ENCODE data around the gene SPATS2.
"Not testable (repeated sequence)": the region's sequence is repeated elsewhere in the genome, so short reads cannot be mapped to it uniquely, and the experiment has no call there.

SPATS2 gene

DNA sequence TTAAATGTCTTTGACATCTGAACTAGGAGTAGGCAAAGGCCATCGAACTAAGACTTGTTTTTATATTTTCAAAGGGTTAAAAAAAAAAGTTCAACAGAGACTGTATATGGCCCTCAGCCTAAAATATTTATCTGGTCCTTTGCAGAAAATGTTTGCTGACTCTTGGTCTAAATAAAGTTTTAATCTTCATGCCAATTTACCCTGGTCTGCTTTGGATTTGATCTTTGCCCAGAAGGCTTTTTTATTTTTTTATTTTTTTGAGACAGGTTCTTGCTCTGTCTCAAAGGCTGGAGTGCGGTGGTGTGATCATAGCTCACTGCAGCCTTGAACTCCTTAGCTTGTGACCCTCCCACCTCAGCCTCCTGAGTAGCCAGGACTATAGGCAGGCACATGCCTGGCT is 47.1 kb downstream of the SPATS2 start:
- no peak for DNase-seq

DNA sequence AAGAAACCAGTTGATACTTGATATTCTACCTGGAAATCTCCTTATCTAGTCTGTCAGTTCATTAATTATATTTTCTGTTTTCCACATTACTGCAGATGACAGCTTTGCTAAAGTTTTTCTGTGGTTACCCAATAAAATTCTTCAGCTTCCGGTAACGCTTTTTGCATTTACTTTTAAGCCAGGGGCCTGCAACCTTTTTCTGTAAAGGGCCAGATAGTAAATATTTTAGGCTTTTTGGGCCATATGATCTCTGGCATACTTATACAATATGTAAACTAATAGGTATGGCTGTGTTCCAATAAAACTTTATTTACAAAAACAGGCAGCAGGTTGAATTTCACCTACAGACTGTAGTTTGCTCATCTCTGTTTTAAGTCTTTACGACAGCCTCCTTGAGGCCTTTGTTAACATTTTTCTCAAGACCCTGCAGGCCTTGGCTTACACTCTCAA is 48.3 kb downstream of the SPATS2 start:
- no peak for DNase-seq

DNA sequence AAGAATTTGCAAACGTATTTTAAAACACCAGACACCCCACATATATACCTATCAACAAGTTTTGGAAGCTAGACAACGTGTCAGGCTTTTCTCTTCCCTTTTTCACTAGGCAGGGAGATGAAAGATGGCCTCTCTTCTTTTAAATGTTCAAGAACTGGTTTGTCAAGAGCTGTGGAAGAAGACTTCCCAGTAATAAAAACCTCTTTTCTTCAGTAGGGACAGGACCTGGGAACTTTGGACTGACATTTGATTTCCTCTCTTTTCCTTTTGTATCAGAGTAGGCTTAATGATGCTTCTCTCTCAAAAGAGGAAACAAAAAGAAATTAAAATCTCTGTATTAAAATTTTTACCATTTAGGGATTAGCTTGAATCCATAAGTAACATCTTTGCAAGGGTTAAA is 49.6 kb downstream of the SPATS2 start:
- DNase-seq: no peak

- DNase-seq: no peak
Observed at GRCh38 chr12:49417558-49417957, 50.3 kb downstream of the SPATS2 start.

DNA sequence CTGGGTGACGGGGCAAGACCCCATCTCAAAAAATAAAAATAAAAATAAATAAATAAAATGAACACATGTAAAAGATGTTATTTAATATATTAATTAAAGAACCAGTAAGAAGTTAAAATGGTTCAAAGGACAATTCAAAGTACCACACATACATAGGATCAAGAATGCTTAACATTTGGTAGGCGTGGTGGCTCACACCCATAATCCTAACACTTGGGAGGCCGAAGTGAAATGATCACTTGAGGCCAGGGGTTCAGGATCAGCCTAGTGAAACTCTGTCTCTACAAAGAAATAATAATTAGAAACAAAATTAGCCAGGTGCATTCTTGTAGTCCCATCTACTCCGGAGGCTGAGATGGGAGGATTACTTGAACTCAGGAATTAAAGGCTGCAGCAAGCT is 53.3 kb downstream of the SPATS2 start:
- DNase-seq: no peak

DNA sequence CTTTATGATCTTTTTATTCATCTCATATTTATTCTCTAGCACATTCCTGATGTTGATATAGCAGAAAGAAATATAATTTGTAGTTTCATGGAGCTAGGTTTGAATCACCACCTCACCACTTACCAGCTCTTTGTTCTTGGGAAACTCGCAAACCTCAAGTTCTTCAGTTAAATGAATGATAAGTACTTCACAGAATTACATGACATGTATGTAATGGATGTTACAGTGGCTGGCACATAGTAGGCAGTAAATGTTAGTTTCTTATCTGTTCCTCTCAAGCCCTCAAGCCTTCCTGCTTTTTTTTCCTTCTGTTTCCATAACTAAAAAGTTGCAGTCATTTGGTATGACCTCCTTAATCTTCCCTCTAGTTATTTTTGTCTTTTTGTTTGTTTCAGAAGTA is 54.9 kb downstream of the SPATS2 start:
- no peak for DNase-seq

- no peak for DNase-seq
Observed at GRCh38 chr12:49428793-49429192, 61.5 kb downstream of the SPATS2 start.

- no peak for DNase-seq
Observed at GRCh38 chr12:49432616-49433015, 65.4 kb downstream of the SPATS2 start.

GRCh38 chr12:49436799-49437198 is 69.5 kb downstream of the SPATS2 start:
- DNase-seq: not testable (repeated sequence)

GRCh38 chr12:49439042-49439441 is 71.8 kb downstream of the SPATS2 start:
- no peak for DNase-seq

DNA sequence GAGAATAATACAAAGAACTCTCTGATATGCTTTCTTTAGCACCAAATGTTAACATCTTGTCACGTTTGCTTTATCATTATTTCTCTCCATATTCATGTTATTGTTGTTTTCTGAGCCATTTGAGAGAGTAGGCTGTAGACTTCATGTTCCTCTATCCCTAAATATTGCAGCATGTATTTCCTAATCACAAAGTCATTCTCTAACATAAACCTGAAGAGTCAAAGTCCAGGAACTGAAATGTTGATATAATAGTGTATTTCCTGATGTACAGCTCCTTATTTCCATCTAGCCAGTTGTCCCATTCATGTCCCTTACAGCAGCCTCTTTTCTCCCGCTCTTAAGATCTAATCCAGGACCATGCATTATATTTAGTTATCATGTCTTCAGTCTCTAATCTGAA is 72.8 kb downstream of the SPATS2 start:
- DNase-seq: no peak

GRCh38 chr12:49442915-49443314 is 75.7 kb downstream of the SPATS2 start:
- no peak for DNase-seq

- DNase-seq: no peak
Observed at GRCh38 chr12:49446571-49446970, 79.3 kb downstream of the SPATS2 start.

GRCh38 chr12:49448858-49449257 is 81.6 kb downstream of the SPATS2 start:
- no peak for DNase-seq

GRCh38 chr12:49451468-49452259 is 84.4 kb downstream of the SPATS2 start:
- DNase-seq: no peak

- no peak for DNase-seq
Observed at GRCh38 chr12:49455501-49455900, 88.2 kb downstream of the SPATS2 start.

DNA sequence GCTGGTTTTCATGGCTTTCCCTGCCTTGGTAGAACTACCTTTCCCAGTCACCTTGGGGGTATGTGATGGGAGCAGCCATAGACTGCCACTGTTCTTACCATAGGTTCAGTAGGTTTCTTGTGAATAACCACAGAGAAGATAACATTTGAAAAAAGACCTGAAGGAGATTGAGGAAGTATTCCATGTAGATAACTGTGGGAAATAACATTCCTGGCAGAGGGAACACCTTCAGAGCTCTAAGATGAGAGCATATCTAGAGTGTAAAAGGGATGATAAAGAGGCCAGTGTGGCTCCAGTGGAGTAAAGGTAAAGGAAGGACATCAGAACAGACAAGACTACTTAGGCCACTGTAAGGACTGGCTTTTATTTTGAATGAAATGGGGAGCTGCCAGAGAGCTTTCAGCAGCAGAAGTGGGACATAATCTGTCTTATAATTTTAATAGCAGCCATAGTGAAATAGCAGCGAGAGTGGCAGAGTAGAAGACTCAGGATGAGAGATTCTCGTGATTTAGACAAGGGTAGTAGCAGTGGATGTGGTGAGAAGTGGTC is 88.9 kb downstream of the SPATS2 start:
- no peak for DNase-seq

DNA sequence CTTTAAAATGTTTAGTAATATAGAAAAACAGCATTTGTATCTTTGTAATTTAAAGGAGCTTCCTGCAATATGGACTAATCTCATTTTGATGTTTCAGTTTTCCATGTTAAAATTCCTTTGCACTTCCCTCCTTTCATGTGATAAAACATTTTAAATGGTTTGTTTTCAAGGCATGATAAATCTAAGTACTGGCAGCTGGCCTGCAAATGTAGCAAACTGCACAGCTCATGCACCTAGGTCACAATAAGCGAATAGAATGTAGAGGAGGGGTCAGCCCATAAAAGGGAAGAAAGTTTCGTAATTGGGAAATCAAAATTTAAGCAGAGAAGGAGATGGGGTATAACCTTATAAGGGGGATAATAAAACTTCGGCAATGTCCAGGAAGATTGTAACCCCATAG is 91.6 kb downstream of the SPATS2 start:
- no peak for DNase-seq

DNA sequence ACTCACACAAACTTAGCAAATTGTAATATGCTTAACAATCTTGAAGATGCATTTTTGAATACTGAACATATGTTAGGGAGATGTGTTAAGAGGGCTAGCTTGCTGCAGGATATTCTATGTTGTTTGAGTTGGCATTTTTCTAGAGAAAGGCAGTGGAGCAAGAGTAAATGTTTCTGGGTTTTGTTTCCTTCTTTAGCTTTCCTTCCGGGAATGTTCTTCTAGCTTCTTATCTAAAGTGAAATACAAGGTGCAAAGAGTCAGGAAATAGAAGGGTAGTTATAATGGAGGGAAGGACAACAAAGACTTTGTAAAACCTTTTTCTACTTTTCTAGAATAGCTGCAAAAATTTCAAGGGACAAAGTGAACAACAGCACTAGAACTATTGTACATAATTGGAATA is 94.0 kb downstream of the SPATS2 start:
- DNase-seq: no peak

- no peak for DNase-seq
Observed at GRCh38 chr12:49462083-49462744, 95.0 kb downstream of the SPATS2 start.

- DNase-seq: no peak
Observed at GRCh38 chr12:49465132-49465531, 97.9 kb downstream of the SPATS2 start.

DNA sequence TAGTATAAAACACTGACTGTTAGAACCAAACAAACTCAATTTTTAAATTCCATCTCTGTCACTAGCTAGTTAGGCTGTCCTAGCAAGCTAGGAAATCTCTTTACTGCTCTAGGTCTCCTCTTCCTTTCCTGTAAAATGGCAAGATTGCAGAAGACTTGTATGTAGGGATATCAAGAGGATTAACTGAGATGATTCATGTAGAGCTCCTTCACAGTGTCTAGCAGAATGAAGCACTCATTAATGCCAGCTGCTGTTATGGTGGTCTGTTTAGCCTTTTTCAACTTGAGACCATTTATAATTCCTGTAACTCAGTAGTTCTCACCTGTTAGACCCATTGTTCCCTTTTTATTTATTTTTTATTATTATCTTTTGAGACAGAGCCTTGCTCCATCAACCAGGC is 103.7 kb downstream of the SPATS2 start:
- no peak for DNase-seq

GRCh38 chr12:49471557-49471956 is 104.3 kb downstream of the SPATS2 start:
- DNase-seq: no peak

DNA sequence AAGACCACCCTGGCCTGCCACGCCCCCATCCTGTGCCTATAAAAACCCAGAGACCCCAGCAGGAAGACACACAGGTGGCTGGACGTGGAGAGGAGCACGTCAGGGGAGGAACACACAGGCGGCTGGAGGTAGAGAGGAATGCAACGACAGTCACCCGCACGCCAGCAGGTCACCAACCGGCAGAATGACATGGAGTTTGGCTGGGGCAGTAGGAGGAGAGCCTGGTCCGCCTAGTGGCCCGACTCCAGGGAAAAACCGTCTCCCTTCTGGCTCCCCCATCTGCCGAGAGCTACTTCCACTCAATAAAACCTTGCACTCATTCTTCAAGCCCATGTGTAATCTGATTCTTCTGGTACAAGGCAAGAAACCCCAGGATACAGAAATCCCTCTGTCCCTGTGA is 108.8 kb downstream of the SPATS2 start:
- no peak for DNase-seq
